NCI-H82 treated with DMSO at 0.1 percent for 48 hours (cell line): ENCODE data around the gene AADACL4.
"Not testable (repeated sequence)": the region's sequence is repeated elsewhere in the genome, so short reads cannot be mapped to it uniquely, and the experiment has no call there.

Experiments
- DNase-seq: peaks from one replicate; lab custom pipeline; 2025; ENCODE audit not compliant: unreplicated experiment; lab: John Stamatoyannopoulos, UW

AADACL4 gene

DNA sequence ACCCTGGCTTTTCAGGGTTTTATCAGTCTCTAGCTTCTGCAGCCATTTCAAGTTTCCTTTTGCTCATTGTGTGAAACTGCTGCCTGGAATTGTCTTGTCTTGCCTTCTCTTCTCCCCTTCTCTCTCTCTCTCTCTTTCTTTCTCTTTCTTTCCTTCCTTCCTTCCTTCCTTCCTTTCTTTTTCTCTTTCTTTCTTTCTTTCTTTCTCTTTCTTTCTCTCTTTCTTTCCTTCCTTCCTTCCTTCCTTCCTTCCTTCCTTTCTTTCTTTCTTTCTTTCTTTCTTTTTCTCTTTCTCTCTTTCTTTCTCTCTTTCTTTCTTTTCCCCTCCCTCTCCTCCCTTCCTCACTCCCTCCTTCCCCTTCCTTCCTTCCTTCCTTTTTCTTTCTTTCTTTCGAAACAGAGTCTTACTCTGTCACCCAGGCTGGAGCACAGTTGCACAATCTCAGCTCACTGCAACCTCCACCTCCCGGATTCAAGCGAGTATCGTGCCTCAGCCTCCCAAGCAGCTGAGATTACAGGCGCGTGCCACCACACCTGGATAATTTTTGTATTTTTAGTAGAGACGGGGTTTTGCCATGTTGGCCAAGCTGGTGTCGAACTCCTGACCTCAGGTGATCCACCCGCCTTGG, 14.1 kb downstream of the AADACL4 start:
- not testable (repeated sequence) for DNase-seq

DNA sequence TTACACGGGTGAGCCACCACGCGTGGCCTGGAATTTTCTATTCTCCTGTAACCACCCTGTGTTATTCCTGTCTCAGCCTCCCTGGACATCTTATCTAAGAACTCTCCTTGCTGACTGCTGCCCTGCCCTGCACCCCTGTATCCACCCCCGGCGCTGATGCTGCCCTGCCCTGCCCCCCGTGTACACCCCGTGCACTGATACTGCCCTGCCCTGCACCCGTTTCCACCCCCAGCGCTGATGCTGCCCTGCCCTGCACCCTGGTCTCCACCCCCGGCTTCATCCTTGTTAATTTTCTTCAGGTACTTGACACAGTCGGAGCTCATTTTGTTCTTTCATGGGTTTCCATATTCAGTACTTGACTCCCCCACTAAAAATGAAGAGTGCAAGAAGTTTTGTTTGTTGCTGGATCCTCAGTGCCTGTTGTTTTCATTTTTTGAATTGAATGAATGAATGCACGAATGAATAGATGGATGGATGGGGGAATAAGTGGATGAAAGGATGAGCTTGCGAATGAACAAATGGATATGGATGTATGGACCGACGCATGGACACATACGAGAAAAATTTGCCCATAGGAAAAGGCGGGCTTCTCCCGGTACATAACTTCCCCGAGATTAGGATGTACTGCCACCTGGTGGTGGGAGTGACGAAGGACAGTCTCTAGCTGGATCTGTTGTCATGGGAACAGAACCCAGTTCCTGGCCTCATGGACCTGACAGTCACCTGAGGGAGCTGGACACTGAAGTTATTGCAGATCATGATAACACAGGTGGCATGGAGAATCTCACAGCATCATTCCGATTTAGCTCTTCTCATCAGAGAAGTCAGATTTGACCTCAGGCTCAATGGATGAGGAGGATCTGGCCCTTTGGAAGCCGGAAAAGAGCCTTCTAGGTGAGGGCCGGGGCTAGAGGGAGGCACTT, 14.9 kb downstream of the AADACL4 start:
- DNase-seq, result peak; percentile 40

DNA sequence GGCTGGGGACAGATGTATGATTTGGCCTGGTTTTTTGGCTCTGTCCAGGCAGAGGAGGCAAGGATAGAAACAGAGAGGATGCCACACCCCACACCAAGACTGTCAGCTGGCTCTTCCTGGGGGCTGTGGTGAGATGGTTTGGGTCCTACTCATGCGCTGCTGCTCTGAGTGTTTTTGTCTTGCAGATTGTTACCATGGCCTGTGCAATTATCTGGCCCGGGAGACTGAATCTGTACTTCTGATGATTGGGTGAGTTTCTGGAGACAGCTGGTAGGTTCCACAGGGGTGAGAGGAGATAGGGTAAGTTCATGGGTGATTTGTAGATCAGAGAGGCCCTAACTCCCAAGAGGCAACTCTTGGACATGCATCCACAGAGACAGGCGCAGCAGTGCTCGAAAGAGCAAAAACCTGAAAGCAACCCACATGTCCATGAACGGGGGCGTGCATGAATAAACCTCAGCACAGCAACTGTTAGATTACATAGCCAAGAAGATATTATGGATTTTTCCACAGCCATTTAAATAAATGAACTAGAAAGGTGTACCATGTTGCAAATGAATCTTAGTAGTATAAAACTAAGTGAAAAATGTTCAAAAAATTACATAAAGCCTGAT, 17.8 kb downstream of the AADACL4 start:
- no peak for DNase-seq

DNA sequence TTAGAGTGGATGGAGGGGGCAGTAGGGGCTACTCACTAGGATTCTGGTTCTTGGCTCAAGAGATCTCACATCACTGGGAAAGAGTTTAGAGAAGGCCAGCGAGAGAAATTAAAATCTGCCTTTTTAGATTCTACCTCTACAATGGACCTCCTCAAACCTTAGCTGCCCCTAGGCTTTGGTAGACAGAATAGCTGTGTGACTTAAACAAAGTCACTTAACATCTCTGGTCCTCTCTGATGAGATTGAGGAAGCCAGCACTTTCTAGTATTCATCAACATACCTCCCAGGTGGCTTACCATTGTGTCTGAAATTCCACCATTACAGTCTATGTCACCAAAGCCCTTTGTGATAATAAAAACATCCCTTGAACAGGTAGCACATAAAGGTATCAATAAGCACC, 18.7 kb downstream of the AADACL4 start:
- no peak for DNase-seq

DNA sequence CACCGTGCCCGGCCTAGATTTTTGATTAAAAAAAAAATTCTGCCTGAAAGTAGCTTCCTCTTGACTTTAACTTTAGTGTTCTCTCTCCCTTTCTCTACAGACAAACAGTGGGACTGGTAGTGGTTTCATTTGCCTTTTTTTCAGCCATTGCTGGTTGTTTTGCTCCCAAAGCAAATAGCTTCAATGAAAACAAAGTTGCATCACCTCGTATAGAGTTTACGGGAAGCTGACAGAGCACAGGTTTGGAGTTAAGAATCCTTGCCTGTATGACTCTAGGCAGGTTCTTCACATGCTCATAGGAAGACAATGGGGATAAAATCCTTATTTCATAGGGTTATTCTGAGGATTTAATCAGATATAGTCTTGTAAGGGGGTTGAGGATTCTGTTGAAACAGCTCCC, 21.6 kb downstream of the AADACL4 start:
- DNase-seq, result no peak

DNA sequence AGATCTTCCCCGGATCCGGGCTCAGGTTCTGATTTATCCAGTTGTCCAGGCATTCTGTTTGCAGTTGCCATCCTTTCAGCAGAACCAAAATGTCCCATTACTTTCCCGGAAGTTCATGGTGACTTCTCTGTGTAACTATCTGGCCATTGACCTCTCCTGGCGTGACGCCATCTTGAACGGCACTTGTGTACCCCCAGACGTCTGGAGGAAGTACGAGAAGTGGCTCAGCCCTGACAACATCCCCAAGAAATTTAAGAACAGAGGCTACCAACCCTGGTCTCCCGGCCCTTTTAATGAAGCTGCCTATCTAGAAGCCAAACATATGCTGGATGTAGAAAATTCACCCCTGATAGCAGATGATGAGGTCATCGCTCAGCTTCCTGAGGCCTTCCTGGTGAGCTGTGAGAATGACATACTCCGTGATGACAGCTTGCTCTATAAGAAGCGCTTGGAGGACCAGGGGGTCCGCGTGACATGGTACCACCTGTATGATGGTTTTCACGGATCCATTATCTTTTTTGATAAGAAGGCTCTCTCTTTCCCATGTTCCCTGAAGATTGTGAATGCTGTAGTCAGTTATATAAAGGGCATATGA, 22.4 kb downstream of the AADACL4 start:
- no peak for DNase-seq

DNA sequence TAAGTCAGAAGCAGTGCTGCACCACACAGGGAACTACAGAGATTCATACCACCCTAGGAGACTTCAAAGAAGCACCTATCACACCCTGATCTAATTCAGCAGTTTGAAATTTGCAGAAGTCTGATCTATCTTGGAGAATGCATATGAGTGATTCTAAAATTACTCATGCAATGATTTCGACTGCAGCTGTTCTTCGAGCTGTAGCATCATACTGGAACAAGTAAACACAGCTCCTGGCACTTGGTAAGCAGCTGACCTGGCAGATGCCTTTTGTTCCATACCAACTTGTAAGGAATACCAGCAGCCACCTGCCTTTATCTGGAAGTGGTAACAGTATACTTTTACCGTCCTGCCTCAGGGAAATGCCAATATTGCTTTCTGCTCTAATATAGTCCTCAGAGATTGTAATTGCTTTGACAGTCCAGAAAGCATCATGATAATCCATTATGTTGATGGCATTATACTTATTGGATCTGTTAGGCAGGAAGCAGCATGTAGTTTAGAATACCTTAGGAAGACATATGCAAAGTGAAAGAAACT, 25.7 kb downstream of the AADACL4 start:
- DNase-seq, result no peak

DNA sequence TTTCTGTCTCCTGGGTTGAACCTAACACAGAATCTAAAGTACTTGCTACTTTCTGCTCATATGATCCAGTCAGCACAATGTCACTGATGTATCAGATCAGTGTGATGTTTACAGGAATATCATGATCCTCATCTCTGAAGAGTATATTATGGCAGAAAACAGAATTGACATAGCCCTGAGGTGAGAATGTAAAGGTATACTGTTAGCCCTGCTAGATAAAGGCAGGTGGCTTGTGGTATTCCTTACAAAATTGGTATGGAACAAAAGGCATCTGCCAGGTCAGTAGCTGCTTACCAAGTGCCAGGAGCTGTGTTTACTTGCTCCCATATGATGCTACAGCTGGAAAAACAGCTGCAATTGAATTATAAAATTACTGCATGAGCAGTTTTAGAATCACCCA, 30.5 kb downstream of the AADACL4 start:
- no peak for DNase-seq

DNA sequence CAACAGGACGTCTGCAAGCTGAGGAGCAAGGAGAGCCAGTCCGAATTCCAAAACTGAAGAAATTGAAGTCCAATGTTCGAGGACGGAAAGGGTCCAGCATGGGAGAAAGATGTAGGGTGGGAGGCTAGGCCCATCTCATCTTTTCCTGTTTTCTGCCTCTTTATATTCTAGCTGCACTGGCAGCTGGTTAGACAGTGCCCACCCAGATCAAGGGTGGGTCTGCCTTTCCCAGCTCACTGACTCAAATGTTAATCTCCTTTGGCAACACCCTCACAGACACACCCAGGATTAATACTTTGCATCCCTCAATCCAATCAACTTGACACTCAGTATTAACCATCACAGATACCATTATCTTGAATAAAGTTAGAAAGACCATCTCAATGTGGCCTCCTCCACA, 32.2 kb downstream of the AADACL4 start:
- DNase-seq, result not testable (repeated sequence)

DNA sequence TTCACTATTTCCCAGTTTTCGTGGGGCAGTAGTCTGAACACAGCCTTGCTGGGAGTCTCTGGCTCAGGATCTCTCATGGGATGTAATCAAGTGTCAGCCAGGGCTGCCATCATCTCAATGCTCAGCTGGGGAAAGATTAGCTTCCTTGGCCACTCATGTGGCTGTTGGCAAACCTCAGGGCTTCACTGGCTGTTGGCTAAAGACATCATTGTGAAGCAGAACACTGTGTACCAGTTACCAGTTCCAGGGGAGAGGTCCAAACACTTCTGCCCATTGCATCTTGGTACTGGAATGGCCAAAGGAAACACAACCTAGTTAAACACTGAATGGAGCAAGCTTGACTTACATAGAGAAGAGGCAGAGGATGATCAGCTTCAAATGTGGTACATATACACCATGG, 33.7 kb downstream of the AADACL4 start:
- DNase-seq, result no peak

DNA sequence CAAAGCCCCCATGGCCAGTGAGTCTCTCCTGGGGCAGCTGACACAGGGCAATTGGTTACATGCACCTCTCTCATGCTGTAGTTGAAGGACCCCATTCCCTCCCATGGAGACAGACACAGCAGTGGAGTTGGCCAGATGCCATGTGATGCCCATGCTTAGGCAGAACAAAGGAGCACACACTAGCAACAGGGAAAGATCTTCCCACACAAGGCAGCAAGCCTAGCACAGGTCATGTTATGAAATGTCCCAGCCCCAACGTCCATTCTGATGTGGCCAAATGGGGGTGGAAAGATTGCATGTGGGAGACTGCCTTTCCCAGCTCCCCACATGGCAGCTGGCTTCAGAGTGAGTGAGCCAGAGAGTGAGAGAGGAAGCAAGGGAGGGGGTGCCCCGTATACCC, 34.5 kb downstream of the AADACL4 start:
- DNase-seq, result no peak

DNA sequence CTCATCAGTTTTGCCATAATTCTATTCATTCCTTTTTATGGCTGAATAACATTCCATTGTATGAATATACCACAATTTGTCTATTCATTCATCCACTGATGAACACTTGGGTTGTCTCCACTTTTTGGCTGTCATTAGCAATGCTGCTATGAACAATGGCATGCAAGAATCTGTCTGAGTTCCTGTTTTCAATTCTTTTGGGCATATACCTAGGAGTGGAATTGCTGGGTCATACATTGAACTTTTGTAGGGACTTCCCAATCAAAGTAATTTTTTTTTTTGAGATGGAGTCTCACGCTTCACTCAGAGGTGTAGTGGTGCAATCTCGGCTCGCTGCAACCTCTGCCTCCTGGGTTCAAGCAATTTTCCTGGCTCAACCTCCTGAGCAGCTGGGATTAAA, 34.9 kb downstream of the AADACL4 start:
- no peak for DNase-seq

DNA sequence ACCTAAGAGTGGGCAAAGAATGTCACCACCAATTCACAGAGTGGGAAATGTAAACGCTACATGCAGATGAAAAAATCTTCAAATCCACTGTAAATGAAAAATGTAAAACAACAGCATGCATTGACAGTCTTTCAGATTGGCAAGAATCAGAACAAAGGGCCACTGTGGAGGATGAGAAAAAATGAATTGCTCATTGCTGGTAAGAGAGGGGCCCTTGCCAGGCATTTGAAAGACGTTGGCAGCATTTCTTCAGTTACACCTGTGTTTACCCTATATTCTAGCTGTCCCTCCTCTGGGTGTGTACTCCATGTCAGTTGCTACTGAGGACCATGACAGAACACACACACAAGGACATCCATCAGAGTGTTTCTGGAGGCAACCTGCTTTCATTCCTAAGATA, 46.3 kb downstream of the AADACL4 start:
- DNase-seq, result no peak

DNA sequence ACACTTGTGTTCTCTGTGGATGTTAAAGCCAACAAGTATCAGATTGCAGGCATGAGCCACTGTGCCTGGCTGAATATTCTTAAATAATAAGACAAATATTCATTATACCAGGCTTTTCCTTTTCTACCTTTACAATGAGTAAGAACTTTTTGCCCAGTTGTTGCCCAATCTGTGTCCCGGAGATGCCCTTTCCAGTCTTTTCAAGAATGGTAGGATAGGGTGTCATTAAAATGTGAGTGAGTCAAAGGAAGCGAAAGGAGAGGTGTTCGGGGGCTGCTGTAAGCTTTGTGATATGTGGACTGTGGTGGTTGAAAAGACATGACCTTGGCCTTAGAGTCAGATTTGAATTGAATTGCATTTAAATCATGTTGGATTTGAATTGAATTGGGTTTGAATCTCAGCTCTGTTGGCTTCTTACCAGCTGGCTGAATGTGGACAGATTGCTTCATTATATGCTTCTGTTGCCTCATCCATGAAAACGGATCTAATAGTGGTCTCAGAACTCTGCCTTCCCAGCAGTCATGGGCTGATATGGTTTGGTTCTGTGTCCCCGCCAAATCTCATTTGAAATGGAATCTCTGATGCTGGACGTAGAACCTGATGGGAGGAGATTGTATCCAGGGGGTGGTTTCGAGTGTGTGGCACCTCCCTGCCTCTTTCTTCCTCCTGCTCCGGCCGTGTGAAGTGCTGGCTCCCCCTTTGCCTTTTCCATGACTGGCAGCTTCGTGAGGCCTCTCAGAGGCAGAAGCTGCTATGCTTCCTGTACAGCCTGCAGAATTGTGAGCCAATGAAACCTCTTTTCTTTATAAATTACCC, 49.3 kb downstream of the AADACL4 start:
- DNase-seq, result no peak

DNA sequence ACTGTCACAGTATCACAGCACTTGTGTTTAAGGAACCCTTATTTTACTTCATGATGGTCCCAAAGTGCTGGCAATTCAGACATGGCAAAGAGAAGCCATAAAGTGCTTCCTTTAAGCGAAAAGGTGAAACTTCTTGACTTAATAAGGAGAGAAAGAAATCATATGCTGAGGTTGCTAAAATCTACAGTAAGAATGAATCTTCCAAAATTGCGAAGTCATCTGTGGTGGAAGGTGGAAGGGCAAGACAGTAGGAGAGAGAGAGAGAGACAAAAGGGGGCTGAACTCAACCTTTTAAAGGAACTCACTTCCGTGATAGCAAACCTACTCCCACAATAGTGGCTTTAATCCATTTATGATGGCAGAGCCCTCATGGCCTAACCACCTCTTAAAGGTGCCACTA, 52.8 kb downstream of the AADACL4 start:
- DNase-seq, result no peak

DNA sequence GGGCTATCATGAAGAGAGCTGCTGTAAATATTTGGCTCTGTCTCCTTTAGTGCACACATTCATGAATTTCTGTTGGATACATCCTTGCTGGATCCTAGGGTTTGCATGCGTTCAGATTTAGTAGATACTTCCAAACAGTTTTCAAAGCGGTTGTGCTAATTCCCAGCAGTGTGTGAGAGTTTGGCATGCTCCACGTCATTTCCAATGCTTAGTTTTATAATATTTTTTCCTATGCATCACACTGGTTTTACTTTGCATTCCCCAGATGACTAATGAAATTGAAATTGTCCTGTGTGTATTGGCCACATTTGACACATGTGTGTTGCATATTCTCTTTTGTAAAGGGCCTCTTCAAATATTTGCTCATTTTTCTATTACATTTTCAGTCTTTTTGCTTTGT, 53.5 kb downstream of the AADACL4 start:
- no peak for DNase-seq

DNA sequence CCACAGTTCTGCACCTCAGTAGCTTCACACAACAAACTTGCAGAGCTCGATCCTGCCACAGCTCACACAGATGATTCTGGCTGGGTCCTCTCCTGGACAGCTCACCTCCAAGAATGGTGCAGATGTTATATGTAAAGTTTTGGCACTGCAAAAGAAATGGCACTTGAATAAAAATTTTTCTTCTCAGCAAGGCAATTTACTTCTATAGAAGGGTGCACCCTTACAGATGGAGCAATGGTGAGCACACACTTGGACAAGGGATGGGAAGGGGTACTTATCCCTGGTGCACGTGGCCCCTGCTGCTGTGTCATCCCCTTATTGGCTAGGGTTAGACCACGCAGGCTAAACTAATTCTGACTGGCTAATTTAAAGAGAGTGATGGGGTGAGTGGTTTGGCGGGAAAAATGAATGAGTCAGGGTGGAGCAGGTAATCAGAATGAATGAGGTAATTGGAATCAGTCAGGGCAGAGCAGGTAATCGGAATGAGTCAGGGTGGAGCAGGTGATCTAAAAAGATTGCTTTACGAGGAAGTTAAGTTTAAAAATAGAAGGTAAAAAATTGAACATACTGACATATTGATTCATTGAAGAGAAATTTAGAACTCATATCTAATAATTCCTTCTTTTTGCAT, 60.1 kb downstream of the AADACL4 start:
- no peak for DNase-seq

DNA sequence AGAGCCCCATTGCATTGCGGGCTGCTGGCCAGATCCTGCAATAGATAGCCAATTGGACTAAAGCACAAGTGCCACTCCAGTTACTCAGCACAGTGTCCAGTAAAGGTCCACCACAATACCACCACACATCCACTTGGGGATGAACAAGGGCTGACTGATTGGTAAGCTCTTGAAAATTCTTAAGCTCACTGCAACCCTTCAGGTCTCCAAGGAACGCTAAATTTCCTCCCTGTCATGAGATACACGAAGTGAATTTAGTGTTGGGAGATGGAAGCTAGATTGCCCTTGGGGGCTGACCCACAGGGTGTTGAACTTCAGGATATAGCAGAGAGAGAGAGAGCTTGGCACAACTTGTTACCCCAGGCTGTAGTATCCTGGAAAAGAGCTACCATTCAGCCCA, 62.2 kb downstream of the AADACL4 start:
- DNase-seq, result no peak

DNA sequence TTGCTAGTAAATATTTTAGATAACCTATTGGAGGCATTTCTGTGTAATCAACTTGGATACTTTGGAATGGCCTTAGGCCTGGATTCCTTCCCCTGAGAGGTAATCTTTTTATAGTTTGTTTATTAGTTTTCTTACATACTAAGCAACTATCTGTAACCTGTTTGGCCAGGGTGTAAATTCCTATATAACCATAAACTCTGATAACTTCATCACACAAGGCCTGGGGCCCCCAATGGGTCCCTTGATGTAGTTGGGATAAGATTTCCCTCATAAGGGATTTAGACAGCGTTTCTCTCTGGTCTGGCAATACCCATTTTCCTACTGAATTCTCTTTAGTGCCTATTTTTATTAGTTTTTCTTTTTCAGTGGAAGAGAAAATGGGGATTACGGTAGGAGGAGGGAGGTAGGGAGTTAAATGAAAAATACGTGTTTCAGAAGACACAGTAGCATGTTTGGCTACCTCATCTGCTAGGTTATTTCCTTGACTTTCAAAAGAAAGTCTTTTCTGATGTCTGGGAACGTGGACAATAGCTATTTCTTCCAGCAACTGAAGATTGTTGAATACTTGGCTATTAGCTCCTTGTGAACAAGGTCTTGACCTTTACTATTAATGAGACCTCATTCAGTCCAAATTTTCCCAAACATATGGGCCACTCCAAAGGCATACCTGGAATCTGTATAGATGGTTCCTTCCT, 64.7 kb downstream of the AADACL4 start:
- no peak for DNase-seq

DNA sequence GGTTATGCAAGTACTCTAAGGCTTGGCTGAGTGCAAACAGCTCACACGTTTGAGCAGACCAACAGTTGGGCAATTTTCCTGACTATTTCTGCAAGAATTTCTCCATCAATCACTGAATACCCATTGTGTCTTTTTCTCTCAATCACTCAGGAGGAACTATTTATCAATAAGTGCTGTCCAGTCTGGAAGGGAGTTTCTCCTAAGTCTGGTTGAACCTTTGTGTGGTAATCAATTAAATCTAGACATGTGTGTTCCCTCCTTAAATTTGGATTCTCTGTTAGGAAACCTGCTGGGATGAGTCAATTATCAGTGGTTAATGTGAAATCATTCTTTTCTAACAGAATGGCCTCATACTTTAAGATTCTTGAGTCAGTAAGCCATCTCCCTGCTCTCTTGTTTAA, 65.2 kb downstream of the AADACL4 start:
- no peak for DNase-seq
